GM19467 (cell line): Measurements from ENCODE around the gene NPC1L1.

Experiments
- ATAC-seq: cut with Tn5 transposase; IDR thresholded peaks from one replicate; pipeline ENCODE4 v1.9.1; 2021; ENCODE audit warnings: mild to moderate bottlenecking, moderate library complexity; ENCODE audit not compliant: unreplicated experiment

Gene NPC1L1

DNA sequence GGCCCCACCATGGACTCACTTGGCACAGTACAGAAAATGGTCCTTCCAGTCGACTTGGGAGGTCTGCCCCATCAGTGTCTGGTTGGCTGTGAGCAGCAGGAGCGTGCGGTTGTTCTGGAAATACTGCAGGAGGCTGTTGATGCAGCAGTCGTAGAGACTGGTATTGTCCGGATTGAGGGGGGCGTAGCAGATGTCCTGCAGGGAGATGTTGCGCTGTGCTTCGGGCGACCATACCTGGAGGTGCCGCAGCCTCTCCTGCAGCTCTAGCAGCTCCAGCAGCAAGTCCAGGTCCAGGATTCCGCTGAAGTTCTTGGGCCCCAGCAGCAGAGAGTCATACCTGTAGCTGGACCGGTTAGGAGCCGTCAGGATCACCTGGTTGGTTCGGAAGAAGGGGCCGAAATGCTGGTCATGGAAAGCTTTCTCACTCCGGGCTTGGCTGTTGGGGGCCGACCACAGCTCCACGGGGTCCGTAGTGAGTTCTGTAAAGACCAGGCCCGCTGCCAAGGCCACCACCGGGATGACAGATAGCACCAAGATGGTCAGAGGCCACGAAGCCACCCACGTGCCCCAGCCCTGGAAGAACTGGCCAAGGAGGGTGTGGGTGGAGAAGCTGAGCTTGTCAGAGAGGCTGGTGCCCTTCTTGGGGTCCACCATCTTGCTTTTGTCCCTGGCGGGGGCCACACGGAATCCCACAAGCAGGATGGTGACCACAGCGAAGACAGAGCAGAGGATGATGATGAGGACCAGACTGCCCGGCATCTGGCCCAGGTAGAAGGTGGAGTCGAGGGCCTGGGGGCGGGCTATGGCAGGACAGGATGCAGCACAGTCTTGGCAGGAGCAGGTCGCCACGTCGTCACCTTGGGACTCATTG is 2.1 kb downstream of the NPC1L1 start:
- no peak for ATAC-seq

GRCh38 chr7:44538093-44538797 is 2.9 kb downstream of the NPC1L1 start:
- ATAC-seq = no peak

DNA sequence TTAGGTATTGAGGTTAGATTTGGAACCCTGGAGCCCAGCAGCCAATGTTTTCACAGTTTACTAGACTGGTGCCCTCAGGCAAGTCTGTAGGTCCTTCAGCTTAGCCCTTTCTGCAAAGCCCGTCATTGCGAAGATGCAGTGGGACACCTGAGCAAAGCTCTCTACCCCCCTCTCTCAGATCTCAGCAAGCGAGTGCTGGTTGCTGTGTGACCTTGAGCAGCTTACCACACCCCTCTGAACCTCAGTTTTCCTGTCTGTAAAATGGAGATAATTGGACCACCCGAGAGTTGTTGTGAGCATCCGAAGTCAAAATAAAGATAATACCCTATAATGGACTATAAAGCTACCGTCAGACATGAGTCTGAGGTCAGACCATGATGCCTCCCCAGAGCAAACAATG is 3.7 kb downstream of the NPC1L1 start:
- no peak for ATAC-seq

DNA sequence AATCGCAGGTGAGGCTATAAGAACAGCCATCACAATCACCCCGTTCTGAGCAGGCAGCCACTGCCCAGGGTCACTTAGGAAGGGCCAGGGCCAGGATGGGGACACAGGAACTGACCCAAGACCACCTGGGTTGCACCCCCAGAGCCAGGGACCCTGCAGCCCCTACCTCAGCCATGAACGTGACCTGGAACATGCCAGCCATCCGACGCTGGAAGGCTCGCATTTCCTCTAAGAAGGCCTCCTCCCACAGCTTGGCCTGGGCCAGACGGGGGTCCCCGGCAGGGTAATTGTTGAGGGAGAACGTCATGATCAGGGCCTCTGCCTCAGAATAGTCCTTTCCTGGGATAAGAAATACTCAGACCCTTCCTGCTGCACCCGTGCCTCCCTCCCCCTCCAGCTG is 5.0 kb downstream of the NPC1L1 start:
- ATAC-seq = no peak

- no peak for ATAC-seq
Observed at GRCh38 chr7:44535348-44536064, 5.6 kb downstream of the NPC1L1 start.

- no peak for ATAC-seq
Observed at GRCh38 chr7:44534501-44534900, 6.6 kb downstream of the NPC1L1 start.

GRCh38 chr7:44534087-44534486 is 7.0 kb downstream of the NPC1L1 start:
- ATAC-seq = no peak

GRCh38 chr7:44533301-44534055 is 7.7 kb downstream of the NPC1L1 start:
- ATAC-seq = no peak

GRCh38 chr7:44531421-44532380 is 9.4 kb downstream of the NPC1L1 start:
- no peak for ATAC-seq

DNA sequence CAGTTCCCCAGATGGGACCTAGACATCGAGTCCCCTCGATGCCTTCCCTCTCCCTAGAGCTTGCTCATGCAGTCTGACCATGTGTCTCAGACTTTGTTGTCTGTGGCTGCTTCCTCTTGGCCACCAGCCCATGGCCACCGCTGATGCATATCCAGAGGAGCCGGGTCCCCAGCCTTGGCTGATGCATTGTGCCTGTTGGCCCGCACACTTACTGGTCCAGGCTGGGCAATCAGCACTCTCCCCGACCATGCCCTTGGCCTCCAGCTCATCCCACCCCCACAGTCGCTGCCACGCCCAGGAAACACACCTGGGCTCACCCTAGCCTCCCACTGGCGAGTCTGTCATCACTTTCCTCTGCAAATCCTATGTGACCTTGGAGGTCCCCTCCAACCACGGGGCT is 10.1 kb downstream of the NPC1L1 start:
- no peak for ATAC-seq

- no peak for ATAC-seq
Observed at GRCh38 chr7:44524811-44525388, 16.2 kb downstream of the NPC1L1 start.

DNA sequence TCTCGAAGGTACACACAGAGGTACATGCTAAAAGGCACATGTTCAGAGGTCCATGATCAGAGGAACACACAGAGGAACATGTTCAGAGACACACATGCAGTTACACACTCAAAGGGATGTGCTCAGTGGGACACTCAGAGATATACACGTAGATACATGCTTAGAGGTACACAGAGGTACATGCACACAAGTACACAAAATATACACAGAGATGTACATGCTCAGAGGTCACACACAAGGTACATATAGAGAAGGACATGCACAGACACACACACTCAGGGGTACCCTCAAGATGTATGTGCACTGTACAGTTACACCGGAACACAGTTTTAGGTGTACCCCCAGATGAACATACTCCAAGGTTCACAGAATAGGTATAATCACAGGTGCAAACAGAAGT is 18.8 kb downstream of the NPC1L1 start:
- ATAC-seq = no peak

DNA sequence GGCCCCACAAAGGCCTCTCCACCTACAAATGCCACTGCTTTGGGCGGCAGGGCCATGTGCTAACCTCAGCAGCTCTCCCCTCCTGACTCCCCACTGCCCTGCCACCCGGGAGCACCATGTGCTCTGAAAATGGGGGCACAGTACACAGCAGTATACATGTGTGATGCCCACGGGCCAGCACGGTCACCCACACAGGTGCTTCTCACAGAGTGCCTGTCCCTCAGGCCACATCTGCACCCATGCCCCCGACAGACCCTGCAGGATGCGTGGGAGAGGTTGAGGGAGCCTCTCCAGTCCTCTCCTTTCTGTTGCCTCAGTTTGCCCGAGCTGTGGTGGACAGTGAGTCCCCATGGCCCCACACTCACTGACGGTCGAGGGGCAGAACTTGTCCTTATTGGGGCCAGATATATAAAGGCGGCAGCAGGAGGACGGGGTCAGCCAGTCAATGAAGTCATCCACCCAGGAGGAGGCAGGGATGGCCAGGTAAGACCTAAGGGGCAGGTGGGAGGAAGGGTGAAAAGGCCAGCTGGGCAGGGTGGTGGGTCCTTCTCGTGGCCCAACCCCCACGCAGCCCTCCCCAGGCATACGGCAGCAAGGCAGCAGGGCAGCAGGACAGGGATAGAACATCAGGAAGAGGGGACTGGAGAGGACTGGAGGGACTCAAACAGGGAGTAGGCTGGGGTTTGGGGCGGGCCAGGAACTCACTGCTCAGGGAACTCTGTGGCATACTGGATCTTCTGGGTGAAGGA is 19.6 kb downstream of the NPC1L1 start:
- ATAC-seq = no peak

- ATAC-seq = no peak
Observed at GRCh38 chr7:44520574-44520973, 20.6 kb downstream of the NPC1L1 start.

- no peak for ATAC-seq
Observed at GRCh38 chr7:44519546-44519945, 21.6 kb downstream of the NPC1L1 start.

- ATAC-seq = no peak
Observed at GRCh38 chr7:44518761-44519160, 22.4 kb downstream of the NPC1L1 start.

- no peak for ATAC-seq
Observed at GRCh38 chr7:44517175-44517574, 24.0 kb downstream of the NPC1L1 start.

DNA sequence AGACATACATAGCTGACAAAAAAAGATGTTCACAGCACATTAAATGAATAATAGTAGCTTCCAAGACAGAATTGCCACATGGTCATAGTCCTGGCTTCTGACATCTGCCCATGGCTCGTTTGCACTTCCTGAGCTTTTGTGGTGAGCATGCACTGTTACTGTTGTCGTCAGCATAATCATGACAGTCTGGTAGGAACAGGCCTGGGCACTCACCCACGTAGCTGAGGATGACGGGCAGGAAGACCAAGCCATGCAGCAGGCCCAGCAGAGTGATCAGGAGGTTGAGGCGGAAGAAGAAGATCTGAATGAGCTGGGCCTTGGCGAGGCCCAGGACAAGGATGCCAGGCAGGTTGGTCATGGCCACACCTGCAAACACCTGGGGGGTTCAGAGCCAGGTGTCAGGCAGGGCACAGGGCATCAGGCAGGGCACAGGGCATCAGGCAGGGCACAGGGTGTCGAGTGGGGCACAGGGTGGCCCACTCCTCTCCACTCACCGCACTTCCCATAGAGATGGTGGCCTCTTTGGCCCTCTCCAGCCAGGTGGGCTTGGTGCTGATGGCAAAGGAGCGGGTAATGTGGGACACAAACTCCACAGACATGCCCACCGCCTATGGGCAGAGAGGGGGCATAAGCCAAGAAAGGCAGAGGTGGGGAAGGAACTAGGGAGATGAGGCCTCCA is 25.4 kb downstream of the NPC1L1 start:
- no peak for ATAC-seq
